HepG2 (cell line): ENCODE data around the gene ZNF554. TPM values are rescaled to one million over a fixed set of nuclear protein-coding genes. Genes with fewer than 3 reads are reported as not detected.

ENCODE experiments used
- AKNA ChIP-seq: sonication (generic); formaldehyde crosslinking; IDR thresholded peaks from 2 replicates; pipeline ENCODE4 v1.4.0; 2020; ENCODE audit warnings: missing genetic modification reagents, borderline replicate concordance
- ELF1 ChIP-seq: sonication (generic); formaldehyde crosslinking; IDR thresholded peaks from 2 replicates; pipeline ENCODE4 v1.4.0; 2020; ENCODE audit warnings: missing genetic modification reagents
- ELF4 ChIP-seq: sonication (generic); formaldehyde crosslinking; IDR thresholded peaks from 2 replicates; pipeline ENCODE4 v1.5.0; 2020; ENCODE audit warnings: missing genetic modification reagents, mild to moderate bottlenecking, moderate library complexity, borderline replicate concordance
- ESRRA ChIP-seq: sonication (generic); formaldehyde crosslinking; IDR thresholded peaks from 2 replicates; pipeline ENCODE4 v1.5.1; 2020; ENCODE audit warnings: mild to moderate bottlenecking, low read depth, missing genetic modification reagents
- GTF2F1 ChIP-seq: fragments of 150-350 bp; IDR thresholded peaks from 2 replicates; pipeline ENCODE4 v1.6.1; 2014; ENCODE audit warnings: low read length
- HDAC2 ChIP-seq: sonication (generic); formaldehyde crosslinking; IDR thresholded peaks from 2 replicates; pipeline ENCODE4 v1.4.0; 2020; ENCODE audit warnings: missing genetic modification reagents
- NR2F6 ChIP-seq, 2 experiments: IDR thresholded peaks; 2 replicates each; pipeline ENCODE4 v1.6.1; 2016; ENCODE audit warnings: antibody characterized with exemption in 1 of 2, mild to moderate bottlenecking in 1 of 2
- PRMT3 ChIP-seq: sonication (generic); formaldehyde crosslinking; IDR thresholded peaks from 2 replicates; pipeline ENCODE4 v1.8.1; 2022; ENCODE audit warnings: low read depth, mild to moderate bottlenecking, moderate library complexity, missing genetic modification reagents, borderline replicate concordance
- PRPF4 ChIP-seq: fragments of 200-400 bp; formaldehyde crosslinking; IDR thresholded peaks from 2 replicates; pipeline ENCODE4 v1.6.1; 2016; ENCODE audit warnings: low read length, low read depth; ENCODE audit not compliant: poor library complexity, severe bottlenecking
- RXRA ChIP-seq: sonication (generic); formaldehyde crosslinking; IDR thresholded peaks from 2 replicates; pipeline ENCODE4 v1.5.1; 2020; ENCODE audit warnings: missing genetic modification reagents
- SRSF9 ChIP-seq: fragments of 200-400 bp; formaldehyde crosslinking; IDR thresholded peaks from 2 replicates; pipeline ENCODE4 v1.6.1; 2018; ENCODE audit warnings: borderline replicate concordance, mild to moderate bottlenecking, low read depth, low read length; ENCODE audit not compliant: insufficient read depth, poor library complexity, severe bottlenecking
- TFE3 ChIP-seq: IDR thresholded peaks from 2 replicates; pipeline ENCODE4 v1.6.1; 2016
- ZBTB10 ChIP-seq: sonication (generic); formaldehyde crosslinking; IDR thresholded peaks from 2 replicates; pipeline ENCODE4 v1.4.0; 2020; ENCODE audit warnings: missing genetic modification reagents, borderline replicate concordance
- ZFY ChIP-seq: sonication (generic); formaldehyde crosslinking; IDR thresholded peaks from 2 replicates; pipeline ENCODE4 v1.4.0; 2020; ENCODE audit warnings: missing genetic modification reagents
- ZNF124 ChIP-seq: sonication (generic); formaldehyde crosslinking; IDR thresholded peaks from 2 replicates; pipeline ENCODE4 v1.4.0; 2020; ENCODE audit warnings: missing genetic modification reagents
- ZNF275 ChIP-seq: sonication (generic); formaldehyde crosslinking; IDR thresholded peaks from 2 replicates; pipeline ENCODE4 v1.8.0; 2022; ENCODE audit warnings: missing genetic modification reagents, mild to moderate bottlenecking, inconsistent platforms, borderline replicate concordance
- ZNF468 ChIP-seq: sonication (generic); formaldehyde crosslinking; IDR thresholded peaks from 2 replicates; pipeline ENCODE4 v1.8.0; 2022; ENCODE audit warnings: mild to moderate bottlenecking, moderate library complexity, missing genetic modification reagents
- ZNF724P ChIP-seq: sonication (generic); formaldehyde crosslinking; IDR thresholded peaks from 2 replicates; pipeline ENCODE4 v1.8.0; 2022; ENCODE audit warnings: missing genetic modification reagents, borderline replicate concordance
- polyA plus RNA-seq, 8 experiments: library from polyadenylated mRNA; depleted of rRNA in 3 of 8; stranded (reverse) in 7 of 8; unstranded in 1 of 8; fragments of >200 nt; fragmentation: Illumina TruSeq in 4 of 8; extraction: Trizol in 4 of 8; gene quantifications; 2 replicates each; pipeline versions ENCODE4 v1.2.1 to v1.2.3, GENCODE V29; 2011 to 2016; ENCODE audit warnings: low read depth in 4 of 8, missing spikeins in 1 of 8, mixed read lengths in 1 of 8; ENCODE audit not compliant: insufficient read depth in 1 of 8
- total RNA-seq, 5 experiments: library from RNA; depleted of rRNA; stranded (reverse); fragments of >200 nt; fragmentation: Illumina TruSeq; extraction: Trizol; gene quantifications; 2 replicates each; pipeline ENCODE4 v1.2.3, GENCODE V29; 2016; ENCODE audit warnings: low read depth in 1 of 5

ZNF554 gene
- total and polyA plus RNA-seq, 2 of the 13 experiments (the other 11 are each of a cell fraction or from before 2014, with no cell fraction given), result 2.2 to 2.7 TPM

GRCh38 chr19:2790557-2791271 lies 29.0 kb upstream of the ZNF554 start (continued):
- no peak for TF ChIP-seq ZBTB10 (CRISPR knock-in tag)
- TF ChIP-seq ZNF468 (CRISPR knock-in tag), result no peak
- no peak for TF ChIP-seq SRSF9
- no peak for TF ChIP-seq PRMT3
- TF ChIP-seq NR2F6 (IDR thresholded peaks at IDR 0.05), result peak; percentile 96
- peak; percentile 98 for TF ChIP-seq NR2F6 (CRISPR knock-in tag; IDR thresholded peaks at IDR 0.05)
- peak; percentile 42; the same call in 1 of the 2 replicates for TF ChIP-seq ZFY (CRISPR knock-in tag)
- peak; percentile 83 for TF ChIP-seq ESRRA
- no peak for TF ChIP-seq AKNA (CRISPR knock-in tag)
- peak; percentile 15; the same call in 1 of the 2 replicates for TF ChIP-seq ELF1 (CRISPR knock-in tag)
- peak; percentile 100 for TF ChIP-seq RXRA
- no peak; the same call in 1 of the 2 replicates for TF ChIP-seq ZNF124 (CRISPR knock-in tag)
- TF ChIP-seq ELF4 (CRISPR knock-in tag), result no peak
- TF ChIP-seq ZNF724P (CRISPR knock-in tag), result no peak
- no peak for TF ChIP-seq GTF2F1
- peak; percentile 56; the same call in 1 of the 2 replicates for TF ChIP-seq TFE3 (CRISPR knock-in tag)
- TF ChIP-seq HDAC2 (CRISPR knock-in tag), result peak; percentile 86
- peak; percentile 87; the same call in 1 of the 2 replicates for TF ChIP-seq ZNF275
- TF ChIP-seq PRPF4, result no peak
